GM19467 (cell line): ENCODE measurements around the gene DCST2.
"Not testable (repeated sequence)": the region's sequence is repeated elsewhere in the genome, so short reads cannot be mapped to it uniquely, and the experiment has no call there.

Experiments
- ATAC-seq: cut with Tn5 transposase; IDR thresholded peaks from one replicate; pipeline ENCODE4 v1.9.1; 2021; ENCODE audit warnings: mild to moderate bottlenecking, moderate library complexity; ENCODE audit not compliant: unreplicated experiment

Gene DCST2

GRCh38 chr1:155000726-155001424 is 32.7 kb downstream of the DCST2 start:
- peak; percentile 32 for ATAC-seq

- ATAC-seq: no peak
Observed at GRCh38 chr1:155000411-155000725, 33.2 kb downstream of the DCST2 start.

GRCh38 chr1:154999571-155000410 is 33.8 kb downstream of the DCST2 start:
- ATAC-seq: no peak

- ATAC-seq: no peak
Observed at GRCh38 chr1:154998818-154999570, 34.6 kb downstream of the DCST2 start.

- ATAC-seq: no peak
Observed at GRCh38 chr1:154998201-154998780, 35.3 kb downstream of the DCST2 start.

- no peak for ATAC-seq
Observed at GRCh38 chr1:154996966-154997701, 36.4 kb downstream of the DCST2 start.

GRCh38 chr1:154995301-154995983 is 38.1 kb downstream of the DCST2 start:
- not testable (repeated sequence) for ATAC-seq

- no peak for ATAC-seq
Observed at GRCh38 chr1:154994591-154994990, 39.0 kb downstream of the DCST2 start.

GRCh38 chr1:154994269-154994587 is 39.4 kb downstream of the DCST2 start:
- ATAC-seq: no peak

GRCh38 chr1:154993572-154994268 is 39.9 kb downstream of the DCST2 start, which contains the start of gene LENEP:
LENEP (plus strand) TSS chr1:154993586; CDS start chr1:154993608, 22 bp downstream.
- no peak for ATAC-seq

- no peak for ATAC-seq
Observed at GRCh38 chr1:154992721-154993571, 40.6 kb downstream of the DCST2 start.

- ATAC-seq: no peak
Observed at GRCh38 chr1:154990276-154990675, 43.3 kb downstream of the DCST2 start.

GRCh38 chr1:154989195-154989860 is 44.3 kb downstream of the DCST2 start:
- no peak for ATAC-seq

GRCh38 chr1:154988058-154988954 is 45.3 kb downstream of the DCST2 start:
- no peak for ATAC-seq

GRCh38 chr1:154987326-154987725 is 46.3 kb downstream of the DCST2 start:
- ATAC-seq: no peak

GRCh38 chr1:154986736-154987135 is 46.8 kb downstream of the DCST2 start:
- ATAC-seq: not testable (repeated sequence)
